ENCODE data around the gene SDHA.

DNA sequence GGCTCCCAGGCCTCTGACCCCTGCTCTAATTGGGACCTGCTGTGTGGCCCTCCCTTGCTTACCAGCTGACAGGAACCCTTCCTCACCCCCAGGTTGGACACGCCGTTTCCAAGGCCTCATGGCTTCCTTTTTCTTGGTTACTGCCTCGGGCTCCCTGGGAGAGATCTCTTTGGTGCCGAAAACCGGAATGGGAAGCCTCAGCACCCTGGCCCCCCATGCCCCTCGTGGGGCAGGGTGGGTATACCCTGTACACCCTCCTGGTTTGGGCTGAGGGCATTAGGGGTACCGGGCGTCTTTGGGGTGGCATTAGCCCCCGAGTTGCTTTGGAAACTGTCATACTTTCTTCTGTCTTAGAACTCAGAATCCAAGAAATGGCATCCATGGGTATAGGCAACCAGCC lies 37.0 kb upstream of the SDHA start:
- TF ChIP-seq, protein P1, sequence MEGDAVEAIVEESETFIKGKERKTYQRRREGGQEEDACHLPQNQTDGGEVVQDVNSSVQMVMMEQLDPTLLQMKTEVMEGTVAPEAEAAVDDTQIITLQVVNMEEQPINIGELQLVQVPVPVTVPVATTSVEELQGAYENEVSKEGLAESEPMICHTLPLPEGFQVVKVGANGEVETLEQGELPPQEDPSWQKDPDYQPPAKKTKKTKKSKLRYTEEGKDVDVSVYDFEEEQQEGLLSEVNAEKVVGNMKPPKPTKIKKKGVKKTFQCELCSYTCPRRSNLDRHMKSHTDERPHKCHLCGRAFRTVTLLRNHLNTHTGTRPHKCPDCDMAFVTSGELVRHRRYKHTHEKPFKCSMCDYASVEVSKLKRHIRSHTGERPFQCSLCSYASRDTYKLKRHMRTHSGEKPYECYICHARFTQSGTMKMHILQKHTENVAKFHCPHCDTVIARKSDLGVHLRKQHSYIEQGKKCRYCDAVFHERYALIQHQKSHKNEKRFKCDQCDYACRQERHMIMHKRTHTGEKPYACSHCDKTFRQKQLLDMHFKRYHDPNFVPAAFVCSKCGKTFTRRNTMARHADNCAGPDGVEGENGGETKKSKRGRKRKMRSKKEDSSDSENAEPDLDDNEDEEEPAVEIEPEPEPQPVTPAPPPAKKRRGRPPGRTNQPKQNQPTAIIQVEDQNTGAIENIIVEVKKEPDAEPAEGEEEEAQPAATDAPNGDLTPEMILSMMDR (IDR thresholded peaks at IDR 0.05 in 2 of 3, conservative IDR thresholded peaks at IDR 0.05 in 1 of 3; ENCODE audit: control insufficient read depth in 2 of 3, extremely low read depth in 1 of 3, insufficient read depth in 1 of 3, low read depth in 3 of 3, low read length in 3 of 3): no peak
- TF ChIP-seq, protein P2, sequence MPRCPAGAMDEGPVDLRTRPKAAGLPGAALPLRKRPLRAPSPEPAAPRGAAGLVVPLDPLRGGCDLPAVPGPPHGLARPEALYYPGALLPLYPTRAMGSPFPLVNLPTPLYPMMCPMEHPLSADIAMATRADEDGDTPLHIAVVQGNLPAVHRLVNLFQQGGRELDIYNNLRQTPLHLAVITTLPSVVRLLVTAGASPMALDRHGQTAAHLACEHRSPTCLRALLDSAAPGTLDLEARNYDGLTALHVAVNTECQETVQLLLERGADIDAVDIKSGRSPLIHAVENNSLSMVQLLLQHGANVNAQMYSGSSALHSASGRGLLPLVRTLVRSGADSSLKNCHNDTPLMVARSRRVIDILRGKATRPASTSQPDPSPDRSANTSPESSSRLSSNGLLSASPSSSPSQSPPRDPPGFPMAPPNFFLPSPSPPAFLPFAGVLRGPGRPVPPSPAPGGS (IDR thresholded peaks at IDR 0.05; ENCODE audit: borderline replicate concordance, insufficient read depth, low read depth, low read length, poor library complexity, severe bottlenecking): no peak
- TF ChIP-seq, protein P3, sequence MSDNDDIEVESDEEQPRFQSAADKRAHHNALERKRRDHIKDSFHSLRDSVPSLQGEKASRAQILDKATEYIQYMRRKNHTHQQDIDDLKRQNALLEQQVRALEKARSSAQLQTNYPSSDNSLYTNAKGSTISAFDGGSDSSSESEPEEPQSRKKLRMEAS (IDR thresholded peaks at IDR 0.05; ENCODE audit: low read depth, low read length): no peak
- no peak for TF ChIP-seq POLR2A (IDR thresholded peaks at IDR 0.05; ENCODE audit: low read depth, low read length)

Measured in GM12878 (cell line).